Astrocyte (in vitro differentiated cells and primary cell): ENCODE measurements around the gene IRF4.

Experiments
- CTCF ChIP-seq: IDR thresholded peaks from 2 replicates; pipeline ENCODE4 v1.5.1; 2011; ENCODE audit warnings: low read depth, mild to moderate bottlenecking, inconsistent platforms, low read length, moderate library complexity; ENCODE audit not compliant: insufficient read depth
- EZH2 ChIP-seq: IDR thresholded peaks from 2 replicates; pipeline ENCODE4 v1.6.1; 2012; ENCODE audit warnings: mild to moderate bottlenecking, low read length, inconsistent platforms; ENCODE audit not compliant: insufficient read depth

GRCh38 chr6:445571-446417 lies 54.2 kb downstream of the IRF4 start:
- TF ChIP-seq CTCF (no peak), EZH2 (no peak)
